Measurements from ENCODE around the gene TEX14.
"Not testable (repeated sequence)": the region's sequence is repeated elsewhere in the genome, so short reads cannot be mapped to it uniquely, and the experiment has no call there.

TEX14 gene

GRCh38 chr17:58568044-58568799, 123.6 kb downstream of the TEX14 start:
- DNase-seq (ENCODE audit: low read depth), result no peak

GRCh38 chr17:58565389-58566311, 126.2 kb downstream of the TEX14 start:
- no peak for DNase-seq (ENCODE audit: low read depth)

GRCh38 chr17:58564971-58565370, 126.9 kb downstream of the TEX14 start:
- DNase-seq (ENCODE audit: low read depth), result no peak

GRCh38 chr17:58564243-58564642, 127.6 kb downstream of the TEX14 start:
- DNase-seq (ENCODE audit: low read depth), result no peak

- DNase-seq (ENCODE audit: low read depth), result no peak
Observed at GRCh38 chr17:58560511-58560910, 131.3 kb downstream of the TEX14 start.

GRCh38 chr17:58557981-58558380, 133.9 kb downstream of the TEX14 start:
- DNase-seq (ENCODE audit: low read depth), result no peak

GRCh38 chr17:58556833-58557250, 135.0 kb downstream of the TEX14 start:
- DNase-seq (ENCODE audit: low read depth), result no peak

GRCh38 chr17:58555109-58555508, 136.7 kb downstream of the TEX14 start:
- DNase-seq (ENCODE audit: low read depth), result not testable (repeated sequence)

- no peak for DNase-seq (ENCODE audit: low read depth)
Observed at GRCh38 chr17:58541249-58541648, 150.6 kb downstream of the TEX14 start.

- no peak for DNase-seq (ENCODE audit: low read depth)
Observed at GRCh38 chr17:58539698-58540097, 152.1 kb downstream of the TEX14 start.

- no peak for DNase-seq (ENCODE audit: low read depth)
Observed at GRCh38 chr17:58538811-58539409, 152.9 kb downstream of the TEX14 start.

- peak; percentile 23 for DNase-seq (ENCODE audit: low read depth)
Observed at GRCh38 chr17:58537266-58537665, 154.6 kb downstream of the TEX14 start.

GRCh38 chr17:58536542-58536941, 155.3 kb downstream of the TEX14 start:
- DNase-seq (ENCODE audit: low read depth), result no peak

- DNase-seq (ENCODE audit: low read depth), result no peak
Observed at GRCh38 chr17:58535431-58535830, 156.4 kb downstream of the TEX14 start.

- DNase-seq (ENCODE audit: low read depth), result peak; percentile 89
Observed at GRCh38 chr17:58534901-58535421, 156.9 kb downstream of the TEX14 start.

- DNase-seq (ENCODE audit: low read depth), result no peak
Observed at GRCh38 chr17:58534331-58534730, 157.5 kb downstream of the TEX14 start.

- no peak for DNase-seq (ENCODE audit: low read depth)
Observed at GRCh38 chr17:58533616-58534188, 158.1 kb downstream of the TEX14 start.

GRCh38 chr17:58532555-58532951, 159.3 kb downstream of the TEX14 start:
- DNase-seq (ENCODE audit: low read depth), result no peak

GRCh38 chr17:58531661-58532554, 159.9 kb downstream of the TEX14 start:
- peak; percentile 28 for DNase-seq (ENCODE audit: low read depth)

- no peak for DNase-seq (ENCODE audit: low read depth)
Observed at GRCh38 chr17:58531122-58531521, 160.7 kb downstream of the TEX14 start.

GRCh38 chr17:58530655-58531054, 161.2 kb downstream of the TEX14 start:
- DNase-seq (ENCODE audit: low read depth), result no peak

Data from amniotic epithelial cell (primary cell).